ENCODE measurements around the gene EFCAB6. TPM values are rescaled to one million over a fixed set of nuclear protein-coding genes. Genes with fewer than 3 reads are reported as not detected.
A peak's percentile ranks its signal among the peaks of the same experiment; 100 is the strongest.

Gene EFCAB6
- total and polyA plus RNA-seq, 9 of the 15 experiments (the other 6 are each of a cell fraction or from before 2014, with no cell fraction given), result 0.06 TPM; not detected in 8

DNA sequence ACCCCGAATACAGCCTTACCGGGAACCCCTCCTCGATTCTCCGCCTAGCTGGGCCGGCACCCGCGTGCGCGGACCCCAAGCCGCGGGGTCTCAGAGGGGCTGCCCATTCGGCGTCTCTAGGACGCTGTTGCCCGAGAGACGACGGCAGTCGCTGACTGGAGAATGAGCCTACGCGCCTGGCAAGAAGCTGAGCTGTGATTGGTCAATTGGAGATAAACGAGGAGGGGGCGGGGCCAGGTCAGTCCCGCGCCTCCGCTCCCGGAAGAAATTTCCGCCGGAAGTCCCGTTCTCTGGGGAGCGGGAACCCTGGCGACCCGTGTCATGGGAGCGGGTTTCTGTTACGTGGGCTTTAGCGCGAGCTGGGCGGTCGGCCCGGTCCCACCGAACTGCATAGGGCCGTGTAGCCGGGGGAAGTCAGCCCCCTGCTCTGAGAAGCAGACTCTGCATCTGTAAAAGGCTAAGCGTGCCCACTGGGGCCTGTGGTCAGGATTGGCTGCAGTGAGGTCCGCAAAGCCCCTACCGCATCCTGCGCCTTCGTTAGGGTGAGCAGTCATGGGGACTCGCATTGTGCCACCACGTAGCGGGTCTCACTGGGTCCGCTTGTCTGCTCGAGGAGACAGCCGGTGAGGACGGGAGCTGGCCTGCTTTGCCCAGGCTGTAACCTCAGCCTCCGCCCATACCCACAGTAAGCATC, at the start of gene EFCAB6 (continued):
- TF ChIP-seq, protein P1, sequence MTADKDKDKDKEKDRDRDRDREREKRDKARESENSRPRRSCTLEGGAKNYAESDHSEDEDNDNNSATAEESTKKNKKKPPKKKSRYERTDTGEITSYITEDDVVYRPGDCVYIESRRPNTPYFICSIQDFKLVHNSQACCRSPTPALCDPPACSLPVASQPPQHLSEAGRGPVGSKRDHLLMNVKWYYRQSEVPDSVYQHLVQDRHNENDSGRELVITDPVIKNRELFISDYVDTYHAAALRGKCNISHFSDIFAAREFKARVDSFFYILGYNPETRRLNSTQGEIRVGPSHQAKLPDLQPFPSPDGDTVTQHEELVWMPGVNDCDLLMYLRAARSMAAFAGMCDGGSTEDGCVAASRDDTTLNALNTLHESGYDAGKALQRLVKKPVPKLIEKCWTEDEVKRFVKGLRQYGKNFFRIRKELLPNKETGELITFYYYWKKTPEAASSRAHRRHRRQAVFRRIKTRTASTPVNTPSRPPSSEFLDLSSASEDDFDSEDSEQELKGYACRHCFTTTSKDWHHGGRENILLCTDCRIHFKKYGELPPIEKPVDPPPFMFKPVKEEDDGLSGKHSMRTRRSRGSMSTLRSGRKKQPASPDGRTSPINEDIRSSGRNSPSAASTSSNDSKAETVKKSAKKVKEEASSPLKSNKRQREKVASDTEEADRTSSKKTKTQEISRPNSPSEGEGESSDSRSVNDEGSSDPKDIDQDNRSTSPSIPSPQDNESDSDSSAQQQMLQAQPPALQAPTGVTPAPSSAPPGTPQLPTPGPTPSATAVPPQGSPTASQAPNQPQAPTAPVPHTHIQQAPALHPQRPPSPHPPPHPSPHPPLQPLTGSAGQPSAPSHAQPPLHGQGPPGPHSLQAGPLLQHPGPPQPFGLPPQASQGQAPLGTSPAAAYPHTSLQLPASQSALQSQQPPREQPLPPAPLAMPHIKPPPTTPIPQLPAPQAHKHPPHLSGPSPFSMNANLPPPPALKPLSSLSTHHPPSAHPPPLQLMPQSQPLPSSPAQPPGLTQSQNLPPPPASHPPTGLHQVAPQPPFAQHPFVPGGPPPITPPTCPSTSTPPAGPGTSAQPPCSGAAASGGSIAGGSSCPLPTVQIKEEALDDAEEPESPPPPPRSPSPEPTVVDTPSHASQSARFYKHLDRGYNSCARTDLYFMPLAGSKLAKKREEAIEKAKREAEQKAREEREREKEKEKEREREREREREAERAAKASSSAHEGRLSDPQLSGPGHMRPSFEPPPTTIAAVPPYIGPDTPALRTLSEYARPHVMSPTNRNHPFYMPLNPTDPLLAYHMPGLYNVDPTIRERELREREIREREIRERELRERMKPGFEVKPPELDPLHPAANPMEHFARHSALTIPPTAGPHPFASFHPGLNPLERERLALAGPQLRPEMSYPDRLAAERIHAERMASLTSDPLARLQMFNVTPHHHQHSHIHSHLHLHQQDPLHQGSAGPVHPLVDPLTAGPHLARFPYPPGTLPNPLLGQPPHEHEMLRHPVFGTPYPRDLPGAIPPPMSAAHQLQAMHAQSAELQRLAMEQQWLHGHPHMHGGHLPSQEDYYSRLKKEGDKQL (CRISPR knock-in tag; IDR thresholded peaks at IDR 0.05; ENCODE audit: borderline replicate concordance), result no peak
- no peak for TF ChIP-seq JUN (IDR thresholded peaks at IDR 0.05; ENCODE audit: borderline replicate concordance, low read depth, low read length)
- TF ChIP-seq JUN (CRISPR knock-in tag; IDR thresholded peaks at IDR 0.05; ENCODE audit: borderline replicate concordance), result no peak

- no peaks in the 10 kb centered on the region for H4K20me1 ChIP-seq (replicated peaks; ENCODE audit: control insufficient read depth, insufficient read depth, low read length)
- intact Hi-C loops (cut with micrococcal nuclease), result no loop called here
- in situ Hi-C loops (cut with MboI), result no loop called here
- no TSS peak for BruUV-seq (replicated peaks)
- no peaks in the 10 kb centered on the region for H3K9me3 ChIP-seq (replicated peaks; ENCODE audit: control insufficient read depth, insufficient read depth, low read depth, low read length)
- H3K36me3 ChIP-seq (ENCODE audit: control insufficient read depth, insufficient read depth, low read length), result no peaks in the 10 kb centered on the region
- WGBS (ENCODE audit: insufficient coverage, low coverage, missing lambda C conversion rate), result 2% methylated on average over 8 of the region's 9 CpGs
- POLR2A ChIA-PET, result no interaction called here
- no peak overlapping the region for H3K4me2 ChIP-seq (ENCODE audit: insufficient read depth, low read length)
- DNase-seq (ENCODE audit: extremely low read depth in 1 of 4, low spot score in 3 of 4) (no peak), FAIRE-seq (no peak), ATAC-seq (no peak)
- H3K4me1 ChIP-seq (replicated peaks in 1 of 2; ENCODE audit: control insufficient read depth in 2 of 2, insufficient read depth in 2 of 2, low read length in 2 of 2), result peaks cover 0 to 4% of the 10 kb centered on the region in 2 experiments; a peak in 1 of 5 replicates
- no peak overlapping the region for H3K27ac ChIP-seq (ENCODE audit: extremely low read depth, low read depth, low read length)
- no peak overlapping the region for H3K9ac ChIP-seq (ENCODE audit: insufficient read depth in 1 of 2, low read depth in 2 of 2, low read length in 2 of 2)
- no peaks in the 10 kb centered on the region for H3K9me1 ChIP-seq (ENCODE audit: control insufficient read depth, insufficient read depth, low read length)
- H3K79me2 ChIP-seq (ENCODE audit: control insufficient read depth, insufficient read depth, low read length), result no peaks in the 10 kb centered on the region
- peaks cover 0 to 31% of the 10 kb centered on the region in 2 experiments; a peak in 3 of 5 replicates for H3K27me3 ChIP-seq (ENCODE audit: control insufficient read depth in 2 of 2, insufficient read depth in 2 of 2, low read length in 2 of 2)
- CTCF ChIA-PET (ENCODE audit: low intra/inter-chr PET ratio), result no interaction called here
- no peak overlapping the region for H2AFZ ChIP-seq (ENCODE audit: low read depth, low read length)
- TF ChIP-seq RBM25 (IDR thresholded peaks at IDR 0.05; ENCODE audit: low read depth, low read length, severe bottlenecking) (peak; percentile 52), BCOR (IDR thresholded peaks at IDR 0.05) (peak; percentile 69; the same call in 1 of the 2 replicates), ZFP36 (IDR thresholded peaks at IDR 0.05; ENCODE audit: low read depth, low read length, partially characterized antibody) (peak; percentile 67), POLR2A (conservative IDR thresholded peaks at IDR 0.05) (no peak)
- no peak overlapping the region for H3K4me3 ChIP-seq
These were observed 49.4 kb upstream of the EFCAB6 start for GRCh38 chr22:43861529-43861928.

Measured in K562 (cell line).